NCI-H69 (cell line): ENCODE data around the gene ARID1B.
A peak's percentile ranks its signal among the peaks of the same experiment; 100 is the strongest.
"Not testable (repeated sequence)": the region's sequence is repeated elsewhere in the genome, so short reads cannot be mapped to it uniquely, and the experiment has no call there.

Experiments
- DNase-seq: peaks from one replicate; lab custom pipeline; 2025; lab: John Stamatoyannopoulos, UW

The ARID1B gene

DNA sequence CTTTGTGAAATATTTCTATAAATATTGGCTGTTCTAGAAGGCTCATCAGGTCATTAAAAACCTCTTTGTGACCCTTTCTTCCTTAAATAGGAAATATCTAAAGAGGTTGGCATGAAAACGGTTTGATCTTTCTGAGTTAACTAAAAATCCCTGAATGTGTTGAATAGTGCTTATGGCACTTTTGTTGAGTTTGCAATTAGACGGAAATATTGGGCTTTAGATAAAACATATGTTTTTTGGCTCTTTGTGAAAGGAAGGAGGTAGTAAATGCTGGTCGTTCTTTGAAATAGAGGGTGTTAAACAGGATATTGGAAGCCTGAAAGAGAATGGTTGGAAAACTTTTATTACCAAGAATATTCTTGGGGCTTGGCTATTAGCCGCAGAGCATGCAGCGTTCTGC, 163.0 kb downstream of the ARID1B start:
- DNase-seq, result no peak

DNA sequence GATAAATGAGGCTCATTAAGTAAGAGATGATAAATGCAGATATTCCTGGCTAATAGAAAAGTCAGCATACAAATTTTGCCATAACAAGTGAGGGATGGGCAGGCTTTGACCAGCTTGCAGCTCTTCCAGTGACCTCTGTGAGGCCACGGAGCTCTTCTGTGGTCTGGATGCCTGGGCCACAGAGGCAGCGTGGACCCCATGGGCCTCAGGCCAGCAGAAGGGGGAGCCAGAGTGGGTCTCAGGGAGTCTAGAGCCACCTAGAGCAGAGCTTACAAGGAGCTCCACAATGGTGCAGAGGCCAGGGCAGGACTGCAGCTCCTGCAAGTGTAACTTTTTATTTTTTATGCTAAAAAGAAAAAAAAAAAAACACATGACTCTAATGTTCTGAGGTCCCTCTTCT, 165.1 kb downstream of the ARID1B start:
- peak; percentile 80 for DNase-seq

DNA sequence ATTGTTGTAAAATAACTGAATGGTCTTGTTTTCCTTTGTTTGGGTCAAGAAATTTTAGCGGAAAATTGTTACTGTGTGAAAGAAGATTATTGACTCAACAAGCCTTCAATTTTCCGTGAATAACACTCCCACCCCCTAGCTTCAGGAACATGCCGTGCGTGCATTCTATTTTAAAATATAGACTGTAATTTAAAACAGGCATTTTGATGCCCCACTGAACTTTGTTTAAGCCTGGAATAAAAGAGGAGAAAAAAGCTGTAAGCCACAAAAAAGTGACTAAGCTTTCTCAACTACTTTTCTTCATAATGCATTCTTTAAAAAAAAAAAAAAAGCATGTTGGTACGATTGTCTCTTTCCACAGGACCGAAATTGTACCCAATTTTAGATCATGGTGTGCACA, 166.0 kb downstream of the ARID1B start:
- DNase-seq, result peak; percentile 64

DNA sequence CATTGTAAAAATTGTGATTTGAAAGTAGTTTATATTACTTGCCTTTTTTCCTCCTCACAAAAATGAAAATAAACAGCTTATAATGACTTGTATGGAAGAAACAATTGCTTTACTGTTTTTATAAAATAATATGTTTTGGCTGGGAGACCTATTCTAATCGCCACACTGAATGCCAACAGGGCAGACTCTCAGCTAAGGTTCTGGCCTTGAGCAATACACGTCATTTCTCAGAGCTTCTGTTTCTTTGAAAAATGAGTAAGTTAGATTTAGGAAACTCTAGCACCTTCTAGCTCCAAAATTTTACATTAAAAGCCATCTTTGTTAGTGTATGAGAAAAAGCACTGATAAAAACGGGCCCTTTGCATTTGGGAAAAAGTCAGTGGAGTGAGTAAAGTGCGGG, 166.6 kb downstream of the ARID1B start:
- DNase-seq, result no peak

DNA sequence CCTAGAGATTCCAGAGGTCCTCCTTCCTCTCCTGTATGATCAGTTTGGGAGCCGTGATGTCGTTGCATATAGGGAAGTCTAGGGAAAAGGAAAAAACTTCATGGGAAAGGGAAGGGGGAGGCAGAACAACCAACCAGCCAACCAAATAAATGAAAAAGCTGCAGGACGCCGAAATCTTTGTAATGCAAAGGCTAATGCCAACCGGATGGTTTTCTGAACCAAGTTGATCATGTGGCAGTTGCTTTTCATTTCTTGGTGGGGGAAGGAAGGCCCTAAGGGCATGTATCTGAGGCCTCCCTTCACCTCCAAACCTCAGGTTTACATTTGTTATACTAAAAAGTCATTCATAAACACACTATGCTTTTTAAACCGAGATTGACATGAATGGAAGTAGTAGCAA, 167.2 kb downstream of the ARID1B start:
- DNase-seq, result no peak

DNA sequence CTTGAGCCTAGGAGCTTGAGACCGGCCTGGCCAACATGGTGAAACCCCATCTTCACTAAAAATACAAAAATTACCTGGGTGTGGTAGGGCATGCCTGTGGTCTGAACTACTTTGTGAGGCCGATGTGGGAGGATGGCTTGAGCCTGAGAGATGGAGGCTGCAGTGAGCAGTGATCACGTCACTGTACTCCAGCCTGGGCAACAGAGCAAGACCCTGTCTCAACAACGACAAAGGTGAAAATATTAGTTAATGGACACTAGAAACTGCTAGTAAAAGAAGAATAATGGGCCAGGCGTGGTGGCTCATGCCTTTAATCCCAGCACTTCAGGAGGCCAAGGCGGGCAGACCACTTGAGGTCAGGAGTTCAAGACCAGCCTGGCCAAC, 168.6 kb downstream of the ARID1B start:
- not testable (repeated sequence) for DNase-seq

DNA sequence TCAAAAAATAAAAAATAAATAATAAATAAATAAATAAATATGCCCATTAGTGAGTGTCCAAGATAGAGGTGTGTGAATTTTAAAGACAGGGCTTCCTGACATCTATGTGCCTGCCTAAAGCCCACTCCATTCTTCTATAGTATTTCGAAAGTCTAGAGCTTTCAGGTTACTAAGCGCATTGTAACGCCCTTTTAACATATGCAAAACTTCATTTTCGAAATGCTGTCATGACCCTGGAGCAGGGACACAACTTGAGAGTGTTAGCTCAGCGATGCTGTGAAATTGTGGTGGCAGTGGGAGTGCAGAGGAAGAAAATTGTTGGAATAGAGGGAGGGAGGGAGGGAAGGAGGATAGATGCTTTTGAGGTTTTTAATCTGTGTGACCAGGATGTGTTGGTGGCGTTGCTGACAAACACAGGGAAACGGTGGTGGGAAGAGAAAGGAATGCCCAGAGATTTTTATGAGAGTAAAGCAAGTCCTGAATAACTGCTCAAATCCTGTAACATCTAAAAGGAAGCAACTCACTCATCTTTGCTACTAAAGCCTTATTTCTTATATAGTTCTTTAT, 169.3 kb downstream of the ARID1B start:
- no peak for DNase-seq

DNA sequence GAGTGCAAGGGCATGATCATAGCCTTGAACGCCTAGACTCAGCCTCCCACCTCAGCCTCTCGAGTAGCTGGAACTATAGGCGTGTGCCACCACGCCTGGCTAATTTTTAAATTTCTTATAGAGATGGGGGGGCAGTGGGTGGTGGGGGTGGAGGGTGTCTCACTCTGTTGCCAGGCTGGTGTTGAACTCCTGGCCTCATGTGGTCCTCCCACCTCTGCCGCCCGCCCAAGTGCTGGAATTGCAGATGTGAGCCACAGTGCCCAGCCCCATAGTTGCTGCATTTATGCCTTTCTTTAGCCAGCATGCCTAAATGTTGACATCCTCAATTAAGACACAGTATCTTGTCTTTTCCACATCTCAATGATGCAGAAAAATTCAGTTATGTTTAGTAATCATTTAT, 171.1 kb downstream of the ARID1B start:
- no peak for DNase-seq

DNA sequence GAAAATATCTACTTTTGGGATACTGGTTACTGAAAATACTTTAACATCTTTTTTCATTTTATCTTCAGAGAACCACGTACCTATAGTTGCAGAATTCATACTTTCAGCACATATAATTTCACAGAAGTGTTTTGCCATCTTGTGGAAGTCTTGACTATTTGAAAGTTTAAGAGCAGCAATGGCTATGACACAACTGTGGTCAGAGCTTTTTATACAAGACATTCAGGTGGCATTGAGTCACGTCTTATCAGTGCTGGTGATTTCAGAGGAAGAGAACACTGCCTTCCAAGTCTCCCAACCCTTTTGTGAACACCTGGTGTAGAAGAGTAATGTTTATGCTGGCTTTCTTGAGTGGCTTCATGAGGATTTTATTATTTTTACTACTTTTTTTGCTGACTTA, 171.6 kb downstream of the ARID1B start:
- no peak for DNase-seq

DNA sequence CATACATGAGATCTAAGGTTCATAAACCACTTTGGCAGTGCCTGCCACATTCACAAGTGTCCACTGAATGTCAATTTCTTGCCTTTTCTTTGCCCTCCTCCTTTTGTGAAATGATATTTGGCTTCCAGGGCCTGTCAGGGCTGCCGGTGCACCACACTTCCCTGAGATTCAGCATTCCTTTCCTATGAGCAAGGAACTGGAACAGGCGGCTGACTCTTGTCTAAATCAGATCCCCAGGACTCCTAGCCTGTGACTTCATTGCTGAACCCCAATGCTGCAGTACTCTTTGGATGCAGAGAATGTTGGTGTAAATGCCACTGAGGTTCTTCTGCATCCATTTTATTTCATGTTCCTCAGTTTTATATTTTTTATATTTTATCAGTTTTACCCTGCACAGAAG, 172.2 kb downstream of the ARID1B start:
- no peak for DNase-seq

DNA sequence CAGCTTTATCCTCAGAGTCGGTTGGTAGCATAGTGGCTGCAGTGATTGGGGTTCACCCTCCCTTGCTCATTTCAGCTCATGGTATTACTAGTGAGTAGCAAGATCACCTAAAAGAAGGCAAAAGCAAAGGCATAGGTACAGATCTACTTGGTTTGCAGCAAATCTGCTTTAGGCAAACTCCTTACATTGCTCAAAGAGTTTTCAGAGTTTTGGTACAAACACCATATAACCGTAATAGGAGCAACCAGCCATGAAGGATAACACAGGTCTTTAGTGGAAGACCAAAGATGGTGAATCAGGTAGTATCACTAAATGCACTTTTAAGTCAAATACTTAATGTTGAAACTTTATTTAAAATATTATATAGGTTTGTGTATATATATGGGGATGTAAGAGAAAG, 172.9 kb downstream of the ARID1B start:
- no peak for DNase-seq

DNA sequence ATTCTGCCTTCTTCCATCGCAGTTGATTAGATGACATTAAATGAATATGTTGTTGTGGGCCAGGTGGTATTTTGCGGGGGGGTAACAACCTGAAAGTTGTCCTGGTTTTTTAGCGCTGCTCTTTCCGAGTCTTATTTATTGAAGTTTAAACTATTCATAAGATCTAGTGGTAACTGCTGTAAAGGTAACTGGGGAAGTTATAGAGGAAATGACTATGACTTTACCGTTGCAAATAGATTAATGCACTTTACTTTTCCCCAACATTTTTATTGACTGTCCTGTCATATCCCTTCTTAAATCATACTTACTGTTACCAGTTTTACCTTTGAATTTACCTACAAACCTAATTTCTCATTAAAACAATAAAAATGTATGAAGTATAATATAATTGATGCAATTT, 173.4 kb downstream of the ARID1B start:
- no peak for DNase-seq

DNA sequence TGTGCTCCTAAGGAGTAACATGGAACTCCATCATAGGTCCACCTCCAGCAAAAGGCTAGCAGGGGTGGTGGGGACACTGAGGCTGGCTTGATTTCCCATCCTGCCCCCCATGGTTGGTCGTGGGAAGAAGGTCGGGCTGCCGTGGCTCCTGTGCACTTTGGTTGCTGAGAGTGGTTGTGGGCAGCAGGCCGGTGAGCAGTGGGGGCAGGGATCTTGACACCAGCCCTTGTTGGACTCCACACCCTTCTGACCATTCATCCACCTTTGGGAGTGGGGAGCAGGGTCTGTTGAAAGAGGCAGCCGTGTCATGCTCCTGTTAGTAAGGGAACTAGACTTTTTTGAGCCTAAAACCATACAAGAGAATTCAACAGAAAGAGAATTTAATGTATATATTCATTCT, 175.2 kb downstream of the ARID1B start:
- DNase-seq, result no peak

DNA sequence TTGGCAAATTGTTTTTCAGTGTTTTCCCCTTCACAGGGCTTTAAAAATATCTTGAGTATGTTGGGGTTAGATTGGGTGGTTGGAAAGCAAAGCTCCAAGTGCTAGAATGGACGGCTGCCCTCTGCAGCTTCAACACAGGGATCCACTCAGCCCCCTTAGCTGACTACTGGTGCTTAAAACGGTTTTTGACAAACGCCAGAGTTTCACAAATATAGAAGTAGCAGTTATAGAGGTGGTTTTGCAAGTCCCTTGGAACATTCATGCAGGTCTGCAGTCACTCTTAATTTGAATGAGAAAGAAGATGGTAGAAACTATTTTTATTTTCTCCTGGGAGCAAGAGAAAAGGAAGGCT, 175.9 kb downstream of the ARID1B start:
- peak; percentile 58 for DNase-seq

DNA sequence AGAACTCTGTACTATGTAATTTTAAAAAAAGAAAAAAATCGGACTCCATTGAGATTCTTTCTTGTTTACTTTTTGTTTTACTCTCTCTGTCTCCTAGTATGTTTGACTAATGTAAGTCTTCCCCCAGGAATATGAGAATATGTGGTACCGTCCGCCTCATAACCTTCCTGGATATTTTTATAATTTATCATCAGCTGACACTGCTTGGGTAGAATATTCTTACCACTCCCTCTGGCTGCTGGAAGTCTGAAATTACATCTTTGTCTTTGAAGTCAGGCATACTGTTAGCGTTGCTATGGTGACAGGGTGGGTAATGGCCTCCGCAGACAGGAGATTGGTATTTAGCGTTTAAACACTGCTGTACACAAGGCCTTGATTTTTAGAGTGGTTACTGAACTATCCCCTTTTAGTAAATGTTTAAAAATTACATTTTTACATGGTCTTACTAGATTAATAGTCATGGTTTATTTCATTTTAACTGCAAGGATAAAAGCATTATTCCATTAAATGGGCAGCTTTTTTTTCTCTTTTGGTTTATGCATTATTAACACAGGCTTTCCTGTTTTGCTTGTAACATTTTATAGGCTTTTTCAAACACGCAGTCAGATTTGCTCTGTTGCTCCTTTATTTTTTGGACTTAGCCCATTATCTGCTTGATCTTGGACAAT, 176.4 kb downstream of the ARID1B start:
- peak; percentile 97 for DNase-seq

DNA sequence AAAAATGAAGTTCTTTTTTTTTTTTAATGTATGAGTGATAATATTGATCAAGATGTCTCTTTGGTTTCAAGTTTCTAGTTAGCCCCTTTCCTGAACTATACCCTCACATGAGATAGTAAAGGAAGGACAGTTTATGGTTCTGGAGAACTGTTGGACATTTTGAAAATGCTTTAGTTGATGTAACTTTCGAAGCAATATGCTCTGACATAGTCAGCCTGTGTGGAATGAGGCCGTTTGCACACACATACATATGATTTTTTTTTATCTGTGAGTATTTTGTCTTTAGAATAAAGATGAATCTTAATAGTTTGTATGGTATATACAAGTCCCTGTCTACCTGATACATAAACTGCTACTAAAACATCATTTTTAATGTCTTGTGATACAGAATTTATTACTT, 177.0 kb downstream of the ARID1B start:
- no peak for DNase-seq

DNA sequence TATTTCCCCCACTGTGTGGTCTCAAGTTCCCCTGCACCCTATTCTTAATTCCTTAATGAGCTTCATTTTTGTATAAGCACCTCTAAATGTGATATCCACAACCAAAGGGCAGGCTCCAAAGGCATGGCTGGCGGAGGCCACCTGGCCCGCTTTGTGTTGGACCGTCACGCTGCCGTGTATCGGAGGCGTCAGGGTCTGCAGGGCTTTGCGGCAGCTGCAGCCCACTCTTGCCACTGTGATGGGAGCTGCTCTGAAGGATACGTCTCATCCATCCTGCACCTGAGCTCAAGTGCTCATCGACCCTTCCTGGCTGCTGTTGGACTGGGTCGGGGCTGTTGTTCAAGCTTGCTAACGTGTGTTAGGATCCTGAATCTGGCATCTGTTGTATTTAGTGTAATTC, 177.6 kb downstream of the ARID1B start:
- no peak for DNase-seq

DNA sequence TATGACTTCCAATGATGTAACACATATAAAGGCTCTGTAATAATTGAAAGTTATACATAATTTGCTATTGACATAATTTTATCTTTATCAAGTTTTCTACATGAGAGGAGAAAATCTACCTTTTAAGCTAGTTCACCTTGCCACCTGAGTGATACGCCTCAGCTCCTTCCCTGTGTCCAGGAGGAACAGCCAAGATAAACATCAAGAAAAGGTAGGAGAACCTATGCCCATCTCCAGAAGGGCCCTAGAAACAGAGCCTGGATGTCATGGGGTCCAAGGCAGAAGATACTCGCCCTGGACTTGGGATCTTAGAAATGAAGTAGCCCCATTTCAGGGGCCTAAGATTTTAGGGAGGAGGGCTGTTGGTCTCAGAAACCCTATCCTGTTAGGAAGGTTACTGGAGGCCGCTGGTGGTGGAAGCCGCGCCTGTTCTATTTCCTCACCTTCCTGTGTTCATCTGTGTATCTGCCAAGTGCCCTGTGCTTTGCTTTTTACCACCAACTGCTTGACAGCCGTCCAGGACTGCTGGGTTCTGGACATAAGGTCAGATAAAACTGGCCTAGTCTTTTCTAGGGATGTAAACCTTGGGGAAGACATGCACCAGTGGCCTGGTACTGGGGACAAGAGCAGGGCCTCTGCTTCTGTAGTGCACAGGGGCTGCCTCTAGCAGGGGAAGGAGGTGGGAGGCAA, 178.5 kb downstream of the ARID1B start:
- DNase-seq, result no peak

DNA sequence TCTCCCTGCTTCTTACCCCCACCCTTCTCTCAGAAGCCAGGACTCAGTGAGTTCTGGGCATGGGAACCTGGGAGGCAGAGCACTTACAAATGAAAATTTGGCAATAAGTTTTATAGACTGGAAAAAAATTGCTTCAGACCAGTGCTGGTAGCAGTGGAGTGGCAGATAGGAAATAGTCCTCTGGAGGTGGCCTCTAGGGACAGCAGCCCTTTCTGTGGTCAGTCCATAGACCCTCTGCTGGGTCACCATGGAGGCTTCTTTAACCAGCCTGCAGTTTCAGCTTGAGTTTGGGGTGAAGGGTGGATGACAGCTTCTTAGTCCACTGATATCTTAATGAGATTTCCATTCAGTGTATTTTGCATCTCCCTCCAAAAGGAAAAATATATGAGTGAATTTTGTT, 179.1 kb downstream of the ARID1B start:
- no peak for DNase-seq

DNA sequence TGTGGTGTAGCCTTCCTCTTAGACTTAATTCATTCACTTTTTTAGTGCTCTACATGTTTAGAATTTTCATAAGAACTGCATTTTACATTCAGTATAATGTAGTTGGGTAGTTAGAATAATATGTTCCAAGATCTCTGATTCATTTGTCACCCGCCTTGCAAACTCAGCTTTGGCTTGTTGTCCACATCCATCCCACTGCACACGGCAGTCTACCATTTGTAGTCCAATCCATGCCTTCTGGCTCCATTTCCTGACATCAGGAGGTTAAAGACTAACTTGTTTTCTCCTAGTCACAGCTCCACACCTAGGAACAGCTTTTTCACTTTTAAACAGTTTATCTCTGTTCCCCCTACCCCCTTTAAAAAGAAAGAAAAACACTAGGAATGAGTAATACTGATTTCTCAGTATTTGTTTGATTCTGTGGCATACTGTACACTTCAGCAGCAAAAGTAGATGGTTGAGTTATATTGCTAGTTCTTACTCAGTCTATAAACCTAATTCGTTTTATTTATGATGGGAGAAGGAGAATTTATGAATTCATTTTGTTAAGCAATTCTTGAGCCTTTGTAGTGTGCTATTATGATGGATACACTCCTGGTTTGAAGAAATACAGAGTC, 180.9 kb downstream of the ARID1B start:
- DNase-seq, result no peak

DNA sequence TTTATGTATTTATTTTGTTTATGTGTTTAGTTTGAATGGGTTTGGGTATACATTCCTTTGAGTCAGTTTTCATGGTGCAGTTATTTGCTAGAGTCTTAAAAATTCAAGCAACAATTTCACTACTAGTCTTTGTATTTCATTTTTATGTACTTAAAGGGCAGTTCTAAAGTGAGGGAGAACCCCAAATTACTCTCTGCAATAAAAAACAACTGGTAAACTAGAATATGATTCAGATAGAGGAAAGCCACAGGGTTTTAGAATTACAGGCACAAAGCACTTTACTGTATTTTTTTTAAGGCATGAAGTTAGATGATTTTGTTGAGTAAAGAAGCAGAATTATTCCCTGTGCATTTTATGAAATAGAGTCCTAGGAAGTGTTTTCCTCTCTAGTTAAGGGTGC, 183.3 kb downstream of the ARID1B start:
- no peak for DNase-seq

DNA sequence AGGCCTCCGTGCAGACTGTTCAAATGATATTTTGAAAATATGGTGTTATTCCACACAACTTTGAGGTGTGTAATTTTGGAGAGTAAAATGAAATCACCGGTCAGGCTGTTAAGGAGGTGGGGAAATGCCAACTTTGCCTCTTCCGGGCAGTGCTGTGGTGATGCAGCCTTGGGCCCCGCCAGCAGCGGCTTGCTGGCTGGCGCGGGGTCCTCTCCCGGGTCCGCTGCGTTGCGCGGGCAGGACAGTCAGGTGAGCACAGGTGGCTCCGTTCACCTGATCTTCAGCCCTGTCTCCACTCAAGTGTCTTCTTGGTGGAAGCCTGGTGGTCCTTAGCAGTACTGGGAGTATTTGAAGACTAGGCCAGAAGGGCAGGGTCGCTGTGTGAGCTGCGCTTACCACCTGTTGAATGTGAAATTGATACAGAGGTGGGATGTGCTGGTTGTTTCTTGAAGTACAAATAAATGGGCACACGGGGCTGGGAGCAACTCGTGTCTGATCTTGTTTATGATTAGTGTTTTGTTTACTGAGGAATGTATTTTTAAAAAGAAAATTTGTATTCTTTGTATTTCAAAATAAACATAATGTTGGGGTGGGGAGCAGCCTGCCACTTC, 184.2 kb downstream of the ARID1B start:
- DNase-seq, result peak; percentile 51
